GM19395 (cell line): ENCODE measurements around the gene REST.
"Not testable (repeated sequence)": the region's sequence is repeated elsewhere in the genome, so short reads cannot be mapped to it uniquely, and the experiment has no call there.

Experiments
- ATAC-seq: cut with Tn5 transposase; IDR thresholded peaks from one replicate; pipeline ENCODE4 v1.9.1; 2021; ENCODE audit warnings: mild to moderate bottlenecking, moderate library complexity; ENCODE audit not compliant: unreplicated experiment

Gene REST

GRCh38 chr4:56909086-56909894 is 1.6 kb downstream of the REST start:
- peak; percentile 50 for ATAC-seq

GRCh38 chr4:56910172-56910967 is 2.7 kb downstream of the REST start:
- no peak for ATAC-seq

GRCh38 chr4:56914336-56914735 is 6.6 kb downstream of the REST start:
- ATAC-seq = no peak

- not testable (repeated sequence) for ATAC-seq
Observed at GRCh38 chr4:56914977-56915376, 7.3 kb downstream of the REST start.

GRCh38 chr4:56927196-56927595 is 19.5 kb downstream of the REST start:
- no peak for ATAC-seq

GRCh38 chr4:56930638-56931037 is 22.9 kb downstream of the REST start:
- ATAC-seq = no peak

- peak; percentile 75 for ATAC-seq
Observed at GRCh38 chr4:56931924-56932323, 24.2 kb downstream of the REST start.

- ATAC-seq = no peak
Observed at GRCh38 chr4:56937262-56937661, 29.6 kb downstream of the REST start.

- ATAC-seq = not testable (repeated sequence)
Observed at GRCh38 chr4:56939826-56940225, 32.1 kb downstream of the REST start.

GRCh38 chr4:56940403-56940802 is 32.7 kb downstream of the REST start:
- ATAC-seq = no peak

GRCh38 chr4:56940971-56941370 is 33.3 kb downstream of the REST start:
- ATAC-seq = no peak

- ATAC-seq = no peak
Observed at GRCh38 chr4:56941403-56941802, 33.7 kb downstream of the REST start.

GRCh38 chr4:56953680-56954520 is 46.2 kb downstream of the REST start:
- ATAC-seq = no peak

- no peak for ATAC-seq
Observed at GRCh38 chr4:56958111-56958517, 50.4 kb downstream of the REST start.

- ATAC-seq = no peak
Observed at GRCh38 chr4:56959100-56959499, 51.4 kb downstream of the REST start.

GRCh38 chr4:56961107-56961500 is 53.4 kb downstream of the REST start:
- no peak for ATAC-seq

GRCh38 chr4:56971383-56971782 is 63.7 kb downstream of the REST start:
- ATAC-seq = no peak

- no peak for ATAC-seq
Observed at GRCh38 chr4:56972389-56972788, 64.7 kb downstream of the REST start.

- ATAC-seq = no peak
Observed at GRCh38 chr4:56972809-56973208, 65.1 kb downstream of the REST start.

- ATAC-seq = no peak
Observed at GRCh38 chr4:56973336-56973735, 65.6 kb downstream of the REST start.

- ATAC-seq = no peak
Observed at GRCh38 chr4:56976283-56976836, 68.7 kb downstream of the REST start.
